A673 (cell line): ENCODE measurements around the gene GJB3. TPM values are rescaled to one million over a fixed set of nuclear protein-coding genes. Genes with fewer than 3 reads are reported as not detected.

Experiments used
- BruUV-seq: library from RNA; stranded (reverse); fragments of 400-500 nt; replicated peaks from 2 replicates; lab custom pipeline; 2021; lab: Mats Ljungman, UMichigan
- CTCF ChIA-PET: fragments of 300-600 bp; sonication (Branson Sonifier 250); formaldehyde crosslinking; loops from one replicate; lab custom pipeline; 2022; ENCODE audit warnings: antibody characterized with exemption; lab: Charles Lee
- POLR2A ChIA-PET: fragments of 300-600 bp; sonication (Branson Sonifier 250); formaldehyde crosslinking; loops from one replicate; lab custom pipeline; 2022; ENCODE audit warnings: antibody characterized with exemption; ENCODE audit not compliant: low non-redundant PET; lab: Charles Lee
- DNase-seq: peaks from one replicate; pipeline ENCODE4 v3.0.0-alpha.2; 2015; ENCODE audit warnings: low spot score
- H3K27ac ChIP-seq: fragments of 200-600 bp; sonication (generic); 2 replicates; pipeline ENCODE4 v1.5.1; 2016; ENCODE audit warnings: mixed run types, low read depth, mild to moderate bottlenecking, mixed read lengths, antibody characterized with exemption, low read length; ENCODE audit not compliant: poor library complexity, severe bottlenecking
- H3K27me3 ChIP-seq: fragments of 200-600 bp; sonication (generic); replicated peaks from 2 replicates; pipeline ENCODE4 v1.6.1; 2017; ENCODE audit warnings: mixed run types, low read depth, mild to moderate bottlenecking, mixed read lengths, antibody characterized with exemption, low read length; ENCODE audit not compliant: insufficient read depth, poor library complexity
- H3K36me3 ChIP-seq: fragments of 200-600 bp; sonication (generic); 2 replicates; pipeline ENCODE4 v1.6.1; 2016; ENCODE audit warnings: mixed run types, mild to moderate bottlenecking, mixed read lengths, antibody characterized with exemption, low read length; ENCODE audit not compliant: insufficient read depth, poor library complexity, severe bottlenecking
- H3K4me1 ChIP-seq: fragments of 200-600 bp; sonication (generic); 2 replicates; pipeline ENCODE4 v1.6.1; 2017; ENCODE audit warnings: mixed run types, mild to moderate bottlenecking, mixed read lengths, antibody characterized with exemption, low read length; ENCODE audit not compliant: insufficient read depth, poor library complexity, severe bottlenecking
- H3K4me3 ChIP-seq: fragments of 200-600 bp; sonication (generic); 2 replicates; pipeline ENCODE4 v1.5.1; 2016; ENCODE audit warnings: low read depth, mixed run types, mild to moderate bottlenecking, mixed read lengths, low read length; ENCODE audit not compliant: poor library complexity, severe bottlenecking
- H3K9me3 ChIP-seq: fragments of 200-600 bp; sonication (generic); 2 replicates; pipeline ENCODE4 v1.6.1; 2016; ENCODE audit warnings: mixed run types, low read depth, mild to moderate bottlenecking, mixed read lengths, antibody characterized with exemption, low read length; ENCODE audit not compliant: poor library complexity, severe bottlenecking
- CTCF ChIP-seq: fragments of 300-800, 200-600 bp; sonication (generic); conservative IDR thresholded peaks from 2 replicates; pipeline ENCODE4 v1.5.1; 2017; ENCODE audit warnings: low read depth, mild to moderate bottlenecking, antibody characterized with exemption, low read length, moderate library complexity, mixed read lengths
- EZH2 ChIP-seq: fragments of 200-600 bp; sonication (generic); IDR thresholded peaks from 2 replicates; pipeline ENCODE4 v1.6.1; 2017; ENCODE audit warnings: borderline replicate concordance, low read depth, mild to moderate bottlenecking, mixed read lengths, antibody characterized with exemption, low read length; ENCODE audit not compliant: poor library complexity, severe bottlenecking
- intact Hi-C: fragments of 100-400 bp; cut with micrococcal nuclease; formaldehyde crosslinking; loops from one replicate; pipeline ENCODE4 v1.10.0; 2022; ENCODE audit not compliant: unreplicated experiment
- total RNA-seq: library from RNA; stranded (reverse); gene quantifications from 2 replicates; pipeline ENCODE4 v1.2.3, GENCODE V29; 2021

Gene GJB3
- total RNA-seq, 1 experiment from 2014 or later = not detected

GRCh38 chr1:34758751-34759150 lies 22.3 kb upstream of the GJB3 start:
- no peak overlapping the region for H3K4me3 ChIP-seq
- POLR2A ChIA-PET = no interaction called here
- CTCF ChIA-PET = interaction anchor here (0.9 kb wide), 1 partner anchor 16 kb away, joined by 4 read pairs; no protein-coding TSS in a partner anchor
- H3K4me1 ChIP-seq = no peaks in the 10 kb centered on the region
- H3K27ac ChIP-seq = no peak overlapping the region
- no TSS peak for BruUV-seq
- peaks cover 4% of the 10 kb centered on the region for H3K27me3 ChIP-seq
- intact Hi-C loops = no loop called here
- TF ChIP-seq CTCF (no peak), EZH2 (no peak)
- DNase-seq = no peak
- no peaks in the 10 kb centered on the region for H3K9me3 ChIP-seq
- H3K36me3 ChIP-seq = no peaks in the 10 kb centered on the region

- intact Hi-C loops = no loop called here
- no TSS peak for BruUV-seq
- H3K27ac ChIP-seq = no peak within 1 kb of the TSS
- ChIA-PET CTCF (no interaction called here), POLR2A (no interaction called here)
- no peaks in the 10 kb centered on the region for H3K4me1 ChIP-seq
- H3K27me3 ChIP-seq = peaks cover 4% of the 10 kb centered on the region
- H3K4me3 ChIP-seq = no peak within 1 kb of the TSS
- DNase-seq = no peak
- H3K36me3 ChIP-seq = no peaks in the 10 kb centered on the region
- H3K9me3 ChIP-seq = no peaks in the 10 kb centered on the region
- TF ChIP-seq EZH2 = no peak
- TF ChIP-seq CTCF = no peak
Observed at GRCh38 chr1:34759503-34760357, 21.3 kb upstream of the GJB3 start, which contains the start of gene GJB4. Gene GJB4, plus strand, starts transcription at chr1:34759740. Its CDS starts 1,515 bp downstream, at chr1:34761255.

- intact Hi-C loops = no loop called here
- H3K27me3 ChIP-seq = peaks cover 4% of the 10 kb centered on the region
- ChIA-PET CTCF (no interaction called here), POLR2A (no interaction called here)
- no peaks in the 10 kb centered on the region for H3K9me3 ChIP-seq
- H3K27ac ChIP-seq = no peak overlapping the region
- H3K36me3 ChIP-seq = no peaks in the 10 kb centered on the region
- no peak for DNase-seq
- H3K4me1 ChIP-seq = no peaks in the 10 kb centered on the region
- H3K4me3 ChIP-seq = no peak overlapping the region
- TF ChIP-seq CTCF (no peak), EZH2 (no peak)
- no TSS peak for BruUV-seq
Observed at GRCh38 chr1:34761176-34761761, 19.7 kb upstream of the GJB3 start.
